VCaP (cell line): ENCODE results near the gene TNS1.
A peak's percentile ranks its signal among the peaks of the same experiment; 100 is the strongest.

Source experiments
- H3K27ac ChIP-seq: fragments of 450-650 bp; 2 replicates; pipeline ENCODE4 v1.5.1; 2017
- CTCF ChIP-seq: fragments of 450-650 bp; conservative IDR thresholded peaks from 2 replicates; pipeline ENCODE4 v1.5.1; 2017; ENCODE audit warnings: mild to moderate bottlenecking, moderate library complexity

TNS1 gene

GRCh38 chr2:217999595-217999959 lies 3.2 kb downstream of the TNS1 start:
- no peak overlapping the region for H3K27ac ChIP-seq
- TF ChIP-seq CTCF = no peak

- no peak overlapping the region for H3K27ac ChIP-seq
- TF ChIP-seq CTCF = no peak
These were observed 3.7 kb downstream of the TNS1 start for GRCh38 chr2:217998926-217999594.

- no peak for TF ChIP-seq CTCF
- H3K27ac ChIP-seq = no peak overlapping the region
These were observed 5.3 kb downstream of the TNS1 start for GRCh38 chr2:217997510-217997909.

DNA sequence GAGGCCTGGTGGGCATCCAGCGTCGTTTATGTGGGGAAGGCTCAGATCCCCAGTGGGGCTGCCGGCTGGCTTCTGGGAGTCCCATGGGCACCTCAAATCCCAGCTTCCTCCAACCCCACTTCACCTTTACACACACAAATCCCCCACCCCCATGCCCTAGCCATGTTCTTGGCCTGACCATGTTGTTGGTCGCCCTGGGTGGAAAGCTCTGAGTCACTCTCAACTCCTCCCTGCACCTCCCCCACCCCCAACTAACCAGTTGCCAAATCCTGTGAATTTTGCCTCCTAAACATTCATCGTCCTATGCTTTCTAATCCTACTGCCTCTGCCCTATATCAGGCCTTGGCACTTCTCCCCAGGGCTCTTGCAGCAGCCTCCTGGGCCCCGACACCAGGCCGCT lies 6.4 kb downstream of the TNS1 start:
- H3K27ac ChIP-seq = no peak overlapping the region
- TF ChIP-seq CTCF = no peak

- no peak overlapping the region for H3K27ac ChIP-seq
- no peak for TF ChIP-seq CTCF
These were observed 7.0 kb downstream of the TNS1 start for GRCh38 chr2:217995731-217996231.

GRCh38 chr2:217994776-217995274 lies 8.0 kb downstream of the TNS1 start:
- no peak overlapping the region for H3K27ac ChIP-seq
- TF ChIP-seq CTCF = no peak

- peak; percentile 83 for TF ChIP-seq CTCF
- H3K27ac ChIP-seq = no peak overlapping the region
These were observed 8.9 kb downstream of the TNS1 start for GRCh38 chr2:217993817-217994463.
